Stimulated activated CD4-positive, alpha-beta T cell treated with anti-CD3 and anti-CD28 coated beads, Interleukin-12 subunit alpha, Interleukin-12 subunit beta, amount 100 ng/mL, for 4 hours (primary cell): ENCODE data around the gene CD300LG.

Experiments used
- DNase-seq: peaks from one replicate; pipeline ENCODE4 v3.0.0-alpha.2; 2020

Gene CD300LG

DNA sequence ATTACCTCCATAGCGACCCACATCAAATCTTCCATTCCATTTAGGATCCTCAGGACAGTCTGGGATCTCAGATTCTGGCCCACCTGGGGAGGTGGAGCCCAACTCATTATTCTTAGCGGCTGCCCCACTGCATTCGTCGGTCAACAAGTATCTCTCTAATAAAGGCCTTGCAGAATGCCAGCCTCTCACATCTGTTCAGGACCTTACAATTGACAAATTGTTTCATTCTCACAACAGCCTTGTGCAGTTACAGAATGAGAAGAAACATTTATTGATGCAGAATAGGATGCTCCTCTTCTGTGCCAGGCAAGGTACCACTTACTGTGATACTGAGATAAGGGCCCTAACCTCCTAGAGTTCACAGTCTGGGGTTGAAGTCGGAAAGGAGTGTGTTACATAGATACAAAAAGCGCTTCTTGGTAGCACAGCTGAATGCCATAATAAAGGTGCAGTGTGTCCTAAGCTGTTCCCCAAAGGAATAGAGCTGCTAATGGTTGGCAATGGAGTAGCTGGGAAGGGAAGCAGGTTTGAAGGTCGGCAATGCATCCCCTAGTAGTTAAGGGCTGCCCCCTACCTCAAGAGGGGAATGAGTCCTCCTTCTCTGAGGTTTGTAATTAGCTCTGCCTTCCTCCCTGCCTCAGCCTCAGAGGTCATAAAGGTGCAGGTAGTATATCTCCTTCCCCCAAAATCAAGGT, 62.7 kb downstream of the CD300LG start:
- no peak for DNase-seq

DNA sequence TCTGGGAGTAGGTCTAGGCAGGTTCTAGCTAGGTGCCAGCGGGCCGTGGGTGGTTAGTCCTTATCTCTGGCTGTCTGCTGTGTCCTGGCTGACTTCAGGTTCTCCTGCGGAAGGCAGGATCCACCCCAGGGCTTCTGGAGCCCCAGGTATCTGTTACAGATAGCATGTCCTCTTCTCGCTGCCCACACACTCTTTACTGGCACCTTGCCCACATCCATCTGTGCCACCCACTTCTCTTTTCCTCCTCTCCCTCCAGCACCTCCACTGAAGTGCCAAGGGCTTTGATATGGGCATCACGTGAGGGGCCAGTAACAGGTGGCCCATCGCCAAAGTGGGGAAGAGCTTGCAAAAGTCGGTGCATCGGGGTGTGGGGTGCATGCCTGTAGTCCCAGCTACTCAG, 64.9 kb downstream of the CD300LG start:
- DNase-seq, result no peak

DNA sequence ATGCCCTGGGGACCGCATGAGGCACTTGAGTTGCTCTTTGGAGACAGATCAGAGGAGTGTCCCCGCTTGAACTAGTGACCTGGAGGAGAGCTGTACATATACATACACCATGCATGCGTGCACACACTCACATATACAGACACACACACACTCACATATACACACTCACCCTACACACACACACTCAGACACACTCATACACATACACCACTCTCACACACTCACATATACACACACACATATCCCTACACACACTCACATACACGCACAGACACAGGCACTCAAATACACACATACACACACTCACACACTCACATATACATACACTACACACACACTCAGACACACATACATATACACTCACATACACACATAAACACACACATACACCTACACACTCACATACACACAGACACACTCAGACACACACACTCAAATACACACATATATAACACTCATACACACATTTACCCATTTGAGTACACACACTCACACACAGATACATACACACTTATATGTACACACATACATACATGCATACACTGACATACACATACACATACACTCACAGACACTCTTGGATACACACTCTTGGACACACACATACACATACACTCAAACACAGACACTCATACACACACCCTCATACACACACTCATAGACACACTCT, 65.8 kb downstream of the CD300LG start:
- DNase-seq, result no peak
